Measurements from ENCODE around the gene ERC1.
A peak's percentile ranks its signal among the peaks of the same experiment; 100 is the strongest.
"Not testable (repeated sequence)": the region's sequence is repeated elsewhere in the genome, so short reads cannot be mapped to it uniquely, and the experiment has no call there.

The ERC1 gene

GRCh38 chr12:1122786-1123185, 131.8 kb downstream of the ERC1 start:
- DNase-seq: no peak

- no peak for DNase-seq
These were observed 135.1 kb downstream of the ERC1 start for GRCh38 chr12:1126091-1126490.

GRCh38 chr12:1127021-1127420, 136.0 kb downstream of the ERC1 start:
- DNase-seq: no peak

- no peak for DNase-seq
These were observed 139.1 kb downstream of the ERC1 start for GRCh38 chr12:1130164-1130563.

- DNase-seq: no peak
These were observed 139.5 kb downstream of the ERC1 start for GRCh38 chr12:1130571-1130970.

- DNase-seq: peak in 24 of 58 donors; percentile 3 to 60 (median 18)
These were observed 140.8 kb downstream of the ERC1 start for GRCh38 chr12:1131811-1132224.

- DNase-seq: no peak
These were observed 141.3 kb downstream of the ERC1 start for GRCh38 chr12:1132311-1132710.

- DNase-seq: no peak
These were observed 147.7 kb downstream of the ERC1 start for GRCh38 chr12:1138691-1139090.

GRCh38 chr12:1146758-1147157, 155.7 kb downstream of the ERC1 start:
- DNase-seq: not testable (repeated sequence)

- no peak for DNase-seq
These were observed 156.8 kb downstream of the ERC1 start for GRCh38 chr12:1147821-1148220.

- no peak for DNase-seq
These were observed 166.0 kb downstream of the ERC1 start for GRCh38 chr12:1157046-1157445.

GRCh38 chr12:1161197-1161596, 170.2 kb downstream of the ERC1 start:
- no peak for DNase-seq

- DNase-seq: no peak
These were observed 171.2 kb downstream of the ERC1 start for GRCh38 chr12:1162081-1162760.

GRCh38 chr12:1167784-1168183, 176.8 kb downstream of the ERC1 start:
- no peak for DNase-seq

GRCh38 chr12:1170411-1170810, 179.4 kb downstream of the ERC1 start:
- no peak for DNase-seq

- DNase-seq: no peak
These were observed 180.8 kb downstream of the ERC1 start for GRCh38 chr12:1171657-1172408.

GRCh38 chr12:1173781-1174617, 183.0 kb downstream of the ERC1 start:
- DNase-seq: peak in 1 of 58 donors; percentile 8

GRCh38 chr12:1174659-1175058, 183.6 kb downstream of the ERC1 start:
- DNase-seq: no peak

- no peak for DNase-seq
These were observed 185.2 kb downstream of the ERC1 start for GRCh38 chr12:1176191-1176590.

- DNase-seq: no peak
These were observed 188.1 kb downstream of the ERC1 start for GRCh38 chr12:1179128-1179527.

GRCh38 chr12:1182069-1182468, 191.0 kb downstream of the ERC1 start:
- DNase-seq: no peak

- no peak for DNase-seq
These were observed 193.4 kb downstream of the ERC1 start for GRCh38 chr12:1184402-1184801.

Data from anterior cingulate cortex (tissue), 58 donors.